ENCODE data around the gene RHCG. TPM values are rescaled to one million over a fixed set of nuclear protein-coding genes. Genes with fewer than 3 reads are reported as not detected.

RHCG gene
- total and polyA plus RNA-seq, 2 of the 13 experiments (the other 11 are each of a cell fraction or from before 2014, with no cell fraction given) = not detected

- no CpG with 5 or more reads among the region's 2 CpGs for WGBS (ENCODE audit: low lambda C conversion rate)
Measured at GRCh38 chr15:89433686-89434085, 62.7 kb downstream of the RHCG start.

GRCh38 chr15:89430530-89431341, 65.6 kb downstream of the RHCG start:
- 7% methylated on average over 22 of the region's 44 CpGs for WGBS (ENCODE audit: low lambda C conversion rate)
- intact Hi-C loops (cut with micrococcal nuclease; ENCODE audit: unreplicated experiment) (loop anchor here (1.0 to 2.0 kb wide), 2 partner anchors 14 to 72 kb away; no protein-coding TSS in a partner anchor), in situ Hi-C loops (cut with HindIII; ENCODE audit: extremely low pct_ligation_motif_present, low pct_unique_long_range_greater_than_20kb) (loop anchor here (5.0 kb wide), 1 partner anchor 73 kb away; no protein-coding TSS in a partner anchor)
- no TSS peak for BruUV-seq (replicated peaks)
- Histone ChIP-seq H3K9ac (ENCODE audit: insufficient read depth, low read depth, low read length) (0 out of 2 replicates have a peak overlapping the region, but pooled peaks have one; percentile 31), H3K79me2 (ENCODE audit: insufficient read depth, low read length) (no peaks in the 10 kb centered on the region), H3K4me2 (ENCODE audit: low read depth, low read length) (peak overlapping the region; percentile 86), H3K9me3 (ENCODE audit: low read length) (no peaks in the 10 kb centered on the region), H3K27me3 (ENCODE audit: control insufficient read depth in 1 of 2, insufficient read depth in 2 of 2, low read length in 2 of 2) (peaks cover 0 to 16% of the 10 kb centered on the region in 2 experiments; a peak in 1 of 5 replicates), H3K36me3 (replicated peaks in 1 of 2; ENCODE audit: control insufficient read depth in 1 of 2, insufficient read depth in 2 of 2, low read length in 2 of 2) (no peaks in the 10 kb centered on the region), H3K4me1 (ENCODE audit: insufficient read depth, low read length) (peaks cover 8% of the 10 kb centered on the region; the same call in 1 of the 2 replicates), H3K4me3 (replicated peaks in 1 of 3; ENCODE audit: insufficient read depth in 1 of 3, low read depth in 2 of 3, low read length in 3 of 3) (peak overlapping the region; percentile 32 to 73 (median 49); a peak in 5 of 6 replicates), H3K27ac (ENCODE audit: extremely low read length, insufficient read depth, low read length) (no peak overlapping the region), H2AFZ (ENCODE audit: low read length) (no peak overlapping the region), H4K20me1 (ENCODE audit: insufficient read depth, low read length) (no peaks in the 10 kb centered on the region)
- POLR2A ChIA-PET = no interaction called here
- CTCF ChIA-PET (ENCODE audit: low intra/inter-chr PET ratio, low total read pairs) = interaction anchor here (1.0 to 3.3 kb wide), 4 partner anchors 14 to 74 kb away, joined by 4 to 45 read pairs (median 12); no protein-coding TSS in a partner anchor
- FAIRE-seq (peak; percentile 70), DNase-seq (ENCODE audit: low spot score) (peak; percentile 49), ATAC-seq (peak; percentile 96)
- peak; percentile 82; the same call in 1 of the 2 replicates for TF ChIP-seq NFKB2 (CRISPR knock-in tag; IDR thresholded peaks at IDR 0.05; ENCODE audit: borderline replicate concordance)
- 0 out of 2 replicates have a peak, but pooled peaks have one; percentile 20 for TF ChIP-seq TARDBP (CRISPR knock-in tag; IDR thresholded peaks at IDR 0.05)
- no peak for TF ChIP-seq ZNF567 (CRISPR knock-in tag; IDR thresholded peaks at IDR 0.05; ENCODE audit: borderline replicate concordance)
- TF ChIP-seq MIER2 (CRISPR knock-in tag; IDR thresholded peaks at IDR 0.05) = peak; percentile 87
- 0 out of 2 replicates have a peak, but pooled peaks have one; percentile 61 for TF ChIP-seq RELA (CRISPR knock-in tag; IDR thresholded peaks at IDR 0.05)
- no peak for TF ChIP-seq TFAP4 (IDR thresholded peaks at IDR 0.05; ENCODE audit: borderline replicate concordance, low read depth)
- no peak for TF ChIP-seq MED8 (CRISPR knock-in tag; IDR thresholded peaks at IDR 0.05; ENCODE audit: insufficient replicate concordance)
- TF ChIP-seq U2AF1 (optimal IDR thresholded peaks at IDR 0.05; ENCODE audit: low read depth, low read length) = no peak
- peak; percentile 99 for TF ChIP-seq ZNF3 (CRISPR knock-in tag; IDR thresholded peaks at IDR 0.05)
- peak; percentile 58; the same call in 1 of the 2 replicates for TF ChIP-seq ZMYM2 (CRISPR knock-in tag; IDR thresholded peaks at IDR 0.05)
- no peak for TF ChIP-seq SP1 (IDR thresholded peaks at IDR 0.05)
- TF ChIP-seq SP1 (CRISPR knock-in tag; IDR thresholded peaks at IDR 0.05) = no peak
- TF ChIP-seq TEAD2 (CRISPR knock-in tag; IDR thresholded peaks at IDR 0.05) = no peak

More at GRCh38 chr15:89433686-89434085, 62.7 kb downstream of the RHCG start:
- H3K36me3 ChIP-seq (replicated peaks in 1 of 2; ENCODE audit: control insufficient read depth in 1 of 2, insufficient read depth in 2 of 2, low read length in 2 of 2) = no peaks in the 10 kb centered on the region
- H3K4me3 ChIP-seq (replicated peaks in 1 of 3; ENCODE audit: insufficient read depth in 1 of 3, low read depth in 2 of 3, low read length in 3 of 3) = no peak overlapping the region
- no peak overlapping the region for H3K4me2 ChIP-seq (ENCODE audit: low read depth, low read length)
- POLR2A ChIA-PET = no interaction called here
- no peaks in the 10 kb centered on the region for H4K20me1 ChIP-seq (ENCODE audit: insufficient read depth, low read length)
- in situ Hi-C loops (cut with HindIII; ENCODE audit: extremely low pct_ligation_motif_present, low pct_unique_long_range_greater_than_20kb) = loop anchor here (5.0 kb wide), 1 partner anchor 76 kb away; no protein-coding TSS in a partner anchor
- H3K9ac ChIP-seq (ENCODE audit: insufficient read depth, low read depth, low read length) = no peak overlapping the region
- CTCF ChIA-PET (ENCODE audit: low intra/inter-chr PET ratio, low total read pairs) = no interaction called here
- TF ChIP-seq PPARG (CRISPR knock-in tag; conservative IDR thresholded peaks at IDR 0.05) (no peak), RBM22 (optimal IDR thresholded peaks at IDR 0.05; ENCODE audit: low read length) (no peak), ATF4 (CRISPR knock-in tag; IDR thresholded peaks at IDR 0.05) (no peak), IKZF1 (IDR thresholded peaks at IDR 0.05) (no peak), ZNF816 (CRISPR knock-in tag; IDR thresholded peaks at IDR 0.05; ENCODE audit: borderline replicate concordance) (no peak), SALL2 (CRISPR knock-in tag; IDR thresholded peaks at IDR 0.05) (no peak)
- H3K4me1 ChIP-seq (ENCODE audit: insufficient read depth, low read length) = peaks cover 19% of the 10 kb centered on the region
- no peak overlapping the region for H2AFZ ChIP-seq (ENCODE audit: low read length)
- no peak overlapping the region for H3K27ac ChIP-seq (ENCODE audit: extremely low read length, insufficient read depth, low read length)
- H3K79me2 ChIP-seq (ENCODE audit: insufficient read depth, low read length) = no peaks in the 10 kb centered on the region
- no TSS peak for BruUV-seq (replicated peaks)
- intact Hi-C loops (cut with micrococcal nuclease; ENCODE audit: unreplicated experiment) = no loop called here
- ATAC-seq (no peak), DNase-seq (ENCODE audit: low spot score) (no peak), FAIRE-seq (no peak)
- no peaks in the 10 kb centered on the region for H3K9me3 ChIP-seq (ENCODE audit: low read length)
- peaks cover 0 to 35% of the 10 kb centered on the region in 2 experiments; a peak in 4 of 5 replicates for H3K27me3 ChIP-seq (ENCODE audit: control insufficient read depth in 1 of 2, insufficient read depth in 2 of 2, low read length in 2 of 2)
